Fibroblast of villous mesenchyme (primary cell): ENCODE data around the gene FAM193A. TPM values are rescaled to one million over a fixed set of nuclear protein-coding genes. Genes with fewer than 3 reads are reported as not detected.
"Not testable (repeated sequence)": the region's sequence is repeated elsewhere in the genome, so short reads cannot be mapped to it uniquely, and the experiment has no call there.

ENCODE experiments used
- DNase-seq: peaks from one replicate; pipeline ENCODE4 v3.0.0-alpha.2; 2010; ENCODE audit warnings: low read depth
- H3K4me3 ChIP-seq: 2 replicates; pipeline ENCODE4 v1.5.1; 2011; ENCODE audit warnings: low read depth, mild to moderate bottlenecking, low read length
- total RNA-seq: library from RNA; depleted of rRNA; stranded (reverse); fragments of >200 nt; gene quantifications from 2 replicates; pipeline ENCODE4 v1.2.3, GENCODE V29; 2012
- TF ChIP-seq, protein P1 (sequence below): IDR thresholded peaks from 2 replicates; pipeline ENCODE4 v1.5.1; 2012; ENCODE audit warnings: low read depth, mild to moderate bottlenecking, low read length; ENCODE audit not compliant: insufficient read depth

Gene FAM193A
- total RNA-seq, 1 donor: 23.7 TPM

DNA sequence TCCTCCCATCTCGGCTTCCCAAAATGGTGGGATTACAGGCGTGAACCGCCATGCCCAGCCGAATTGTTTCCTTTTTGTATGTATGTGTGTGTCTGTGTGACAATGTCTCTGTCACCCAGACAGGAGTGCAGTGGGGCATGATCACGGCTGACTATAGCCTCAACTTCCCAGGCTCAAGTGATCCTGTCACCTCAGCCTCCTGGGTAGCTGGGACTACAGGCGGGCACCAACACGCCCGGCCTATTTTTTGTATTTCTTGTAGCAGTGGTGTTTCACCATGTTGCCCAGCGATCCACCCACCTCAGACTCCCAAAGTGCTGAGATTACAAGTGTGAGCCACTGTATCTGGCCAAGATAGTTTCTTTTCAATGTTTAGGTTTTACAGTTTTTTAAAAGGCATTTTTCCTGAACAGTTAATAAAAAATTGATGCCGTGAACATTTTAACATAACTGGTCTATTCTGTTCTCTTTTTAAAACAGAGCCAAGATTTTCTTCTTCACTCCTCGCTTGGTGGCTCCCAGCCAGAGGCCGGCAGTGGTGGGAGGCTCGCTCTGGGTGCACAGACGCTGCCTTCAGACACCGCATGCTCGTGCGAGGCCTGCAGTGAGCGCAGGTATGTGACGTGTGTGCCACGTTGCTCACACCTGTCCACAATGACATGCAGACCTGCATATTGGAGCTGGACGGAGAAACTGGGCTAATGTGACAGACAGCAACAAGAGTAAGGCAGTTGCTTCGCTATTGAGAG, 88.5 kb downstream of the FAM193A start:
- no peak overlapping the region for H3K4me3 ChIP-seq
- DNase-seq: no peak
- TF ChIP-seq, protein P1, sequence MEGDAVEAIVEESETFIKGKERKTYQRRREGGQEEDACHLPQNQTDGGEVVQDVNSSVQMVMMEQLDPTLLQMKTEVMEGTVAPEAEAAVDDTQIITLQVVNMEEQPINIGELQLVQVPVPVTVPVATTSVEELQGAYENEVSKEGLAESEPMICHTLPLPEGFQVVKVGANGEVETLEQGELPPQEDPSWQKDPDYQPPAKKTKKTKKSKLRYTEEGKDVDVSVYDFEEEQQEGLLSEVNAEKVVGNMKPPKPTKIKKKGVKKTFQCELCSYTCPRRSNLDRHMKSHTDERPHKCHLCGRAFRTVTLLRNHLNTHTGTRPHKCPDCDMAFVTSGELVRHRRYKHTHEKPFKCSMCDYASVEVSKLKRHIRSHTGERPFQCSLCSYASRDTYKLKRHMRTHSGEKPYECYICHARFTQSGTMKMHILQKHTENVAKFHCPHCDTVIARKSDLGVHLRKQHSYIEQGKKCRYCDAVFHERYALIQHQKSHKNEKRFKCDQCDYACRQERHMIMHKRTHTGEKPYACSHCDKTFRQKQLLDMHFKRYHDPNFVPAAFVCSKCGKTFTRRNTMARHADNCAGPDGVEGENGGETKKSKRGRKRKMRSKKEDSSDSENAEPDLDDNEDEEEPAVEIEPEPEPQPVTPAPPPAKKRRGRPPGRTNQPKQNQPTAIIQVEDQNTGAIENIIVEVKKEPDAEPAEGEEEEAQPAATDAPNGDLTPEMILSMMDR: no peak

DNA sequence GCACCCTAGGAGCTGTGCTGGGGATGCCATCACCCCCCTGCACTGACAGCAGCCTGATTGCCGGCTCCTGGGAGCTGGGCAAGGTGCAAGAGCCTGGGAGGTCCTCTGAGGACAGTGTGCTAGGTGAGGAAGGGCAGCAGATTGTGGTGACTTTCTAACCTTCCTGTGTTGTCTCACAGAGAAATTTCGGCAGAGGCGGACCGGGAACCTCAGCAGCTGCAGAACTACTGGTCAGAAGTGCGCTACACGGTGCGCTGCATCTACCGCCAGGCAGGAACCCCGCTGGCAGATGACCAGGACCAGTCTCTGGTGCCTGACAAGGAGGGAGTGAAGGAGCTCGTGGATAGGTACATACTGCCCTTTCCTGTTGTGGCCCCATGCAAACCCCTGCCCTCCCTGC, 89.8 kb downstream of the FAM193A start:
- TF ChIP-seq, protein P1: no peak
- no peak for DNase-seq
- H3K4me3 ChIP-seq: no peak overlapping the region

DNA sequence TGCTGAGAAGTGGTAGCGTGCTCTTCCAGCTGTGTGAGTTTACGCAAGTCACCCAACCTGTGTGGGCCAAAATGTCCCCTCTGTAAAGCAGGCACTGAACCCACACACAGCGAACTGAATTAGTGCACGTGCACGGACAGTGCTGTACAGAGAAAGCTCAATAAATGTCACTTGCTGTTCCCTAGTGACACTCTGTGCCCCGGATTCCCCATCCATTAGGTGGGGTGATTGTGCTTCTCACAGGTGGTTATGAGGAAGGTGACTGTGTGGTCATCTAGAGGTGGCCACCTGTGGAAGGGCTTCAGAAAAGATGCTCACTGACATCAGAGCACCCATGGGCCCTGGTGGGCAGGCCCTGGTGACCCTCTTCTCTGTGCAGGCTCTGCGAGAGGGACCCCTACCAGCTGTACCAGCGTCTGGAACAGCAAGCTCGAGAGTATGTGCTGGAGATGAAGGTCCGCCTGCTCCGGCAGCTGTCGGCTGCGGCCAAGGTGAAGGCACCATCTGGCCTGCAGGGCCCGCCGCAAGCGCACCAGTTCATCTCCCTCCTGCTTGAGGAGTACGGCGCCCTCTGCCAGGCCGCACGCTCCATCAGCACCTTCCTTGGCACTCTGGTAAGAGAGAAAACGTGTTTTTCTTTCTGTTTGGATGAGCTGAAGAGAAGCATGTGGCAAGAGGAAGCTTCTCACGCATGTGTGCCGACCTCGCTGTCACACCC, 94.3 kb downstream of the FAM193A start:
- TF ChIP-seq, protein P1: no peak
- H3K4me3 ChIP-seq: no peak overlapping the region
- DNase-seq: no peak

DNA sequence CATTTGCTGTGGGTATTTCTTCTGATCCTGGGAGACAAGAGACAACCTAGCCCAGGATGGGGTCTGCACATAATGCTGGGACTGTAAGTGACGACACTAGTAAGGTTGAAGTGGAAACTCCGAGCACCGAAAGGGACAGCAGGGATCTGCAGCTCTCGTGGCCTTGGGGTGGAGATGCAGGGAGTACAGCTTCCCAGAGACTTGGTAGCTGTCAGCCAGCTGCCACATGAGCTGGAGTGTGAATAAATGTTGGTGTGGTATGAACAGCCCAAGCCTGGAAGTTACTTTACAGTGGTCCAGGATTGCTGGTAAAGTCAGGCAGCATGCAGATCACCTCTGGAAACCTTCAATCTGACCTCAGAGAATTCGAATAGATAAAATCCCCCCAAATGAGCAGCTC, 97.6 kb downstream of the FAM193A start:
- TF ChIP-seq, protein P1: no peak
- no peak for DNase-seq

DNA sequence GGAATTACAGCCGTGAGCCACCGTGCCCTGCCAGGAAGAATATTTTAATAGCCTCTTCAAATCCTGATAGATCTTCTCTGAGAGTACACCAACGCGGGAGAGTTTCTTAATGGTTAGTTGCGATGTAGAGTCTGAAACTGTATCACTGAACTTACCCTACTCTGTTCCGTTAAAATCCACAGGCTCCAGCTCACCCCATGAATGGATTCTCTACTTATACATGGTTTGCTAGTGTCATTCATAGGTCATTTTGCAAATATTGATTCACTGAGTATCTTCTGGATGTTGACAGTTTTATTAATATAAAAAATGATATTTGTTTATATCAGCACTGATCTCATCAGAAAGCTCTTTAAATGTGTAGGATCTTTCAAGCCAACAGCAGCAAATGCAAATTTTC, 99.9 kb downstream of the FAM193A start:
- no peak overlapping the region for H3K4me3 ChIP-seq
- TF ChIP-seq, protein P1: no peak
- DNase-seq: no peak

More for the DNA sequence above, 97.6 kb downstream of the FAM193A start:
- H3K4me3 ChIP-seq: no peak overlapping the region

DNA sequence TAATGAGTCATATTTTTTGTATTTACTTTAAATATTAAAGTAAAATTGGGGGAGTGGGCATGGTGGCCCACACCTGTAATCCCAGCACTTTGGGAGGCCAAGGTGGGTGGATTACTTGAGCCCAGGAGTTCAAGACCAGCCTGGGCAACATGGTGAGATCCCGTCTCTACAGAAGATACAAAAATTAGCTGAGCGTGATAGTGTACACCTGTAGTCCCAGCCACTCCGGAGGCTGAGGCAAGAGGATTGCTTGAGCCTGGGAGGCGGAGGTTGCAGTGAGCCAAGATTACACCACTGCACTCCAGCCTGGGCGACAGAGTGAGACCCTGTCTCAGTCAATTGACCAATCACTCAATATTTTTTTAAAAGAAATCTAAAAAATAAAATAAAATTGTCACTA, 100.5 kb downstream of the FAM193A start:
- not testable (repeated sequence) for H3K4me3 ChIP-seq, DNase-seq

DNA sequence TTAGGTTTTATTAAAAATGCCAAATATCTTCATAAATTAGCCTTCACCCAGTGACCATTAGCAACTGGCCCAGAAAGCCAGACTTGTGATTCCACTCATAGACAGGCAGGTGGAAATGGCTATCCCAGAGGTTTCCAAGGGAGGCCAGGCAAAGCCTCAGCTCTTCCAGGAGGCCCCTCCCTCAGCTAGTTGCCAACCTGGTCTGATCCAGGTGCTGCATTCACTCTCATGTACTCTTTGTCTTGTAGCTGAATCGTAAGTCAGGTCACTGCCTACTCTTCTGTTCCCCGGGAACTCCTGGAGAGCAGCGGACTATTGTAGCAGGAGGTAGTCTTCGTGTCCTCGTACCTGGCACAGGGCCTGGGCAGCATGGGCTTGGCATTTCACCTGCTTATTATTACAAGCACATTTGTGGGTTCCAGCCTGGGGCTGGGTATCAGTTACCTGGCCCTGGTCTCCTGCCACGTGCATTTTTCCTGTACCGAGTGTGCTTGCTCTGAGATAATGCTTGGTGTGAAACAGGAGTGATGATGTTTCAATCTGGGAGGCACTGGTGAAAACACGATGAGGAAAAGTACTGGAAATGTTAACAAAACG, 101.6 kb downstream of the FAM193A start:
- TF ChIP-seq, protein P1: no peak
- DNase-seq: no peak
- H3K4me3 ChIP-seq: no peak overlapping the region
